GM18526 (cell line): ENCODE measurements around the gene CBARP.

ENCODE experiments used
- POLR2A ChIP-seq: IDR thresholded peaks from 3 replicates; pipeline ENCODE4 v1.6.1; 2011; ENCODE audit not compliant: insufficient read length; ENCODE audit errors: extremely low read depth

Gene CBARP

DNA sequence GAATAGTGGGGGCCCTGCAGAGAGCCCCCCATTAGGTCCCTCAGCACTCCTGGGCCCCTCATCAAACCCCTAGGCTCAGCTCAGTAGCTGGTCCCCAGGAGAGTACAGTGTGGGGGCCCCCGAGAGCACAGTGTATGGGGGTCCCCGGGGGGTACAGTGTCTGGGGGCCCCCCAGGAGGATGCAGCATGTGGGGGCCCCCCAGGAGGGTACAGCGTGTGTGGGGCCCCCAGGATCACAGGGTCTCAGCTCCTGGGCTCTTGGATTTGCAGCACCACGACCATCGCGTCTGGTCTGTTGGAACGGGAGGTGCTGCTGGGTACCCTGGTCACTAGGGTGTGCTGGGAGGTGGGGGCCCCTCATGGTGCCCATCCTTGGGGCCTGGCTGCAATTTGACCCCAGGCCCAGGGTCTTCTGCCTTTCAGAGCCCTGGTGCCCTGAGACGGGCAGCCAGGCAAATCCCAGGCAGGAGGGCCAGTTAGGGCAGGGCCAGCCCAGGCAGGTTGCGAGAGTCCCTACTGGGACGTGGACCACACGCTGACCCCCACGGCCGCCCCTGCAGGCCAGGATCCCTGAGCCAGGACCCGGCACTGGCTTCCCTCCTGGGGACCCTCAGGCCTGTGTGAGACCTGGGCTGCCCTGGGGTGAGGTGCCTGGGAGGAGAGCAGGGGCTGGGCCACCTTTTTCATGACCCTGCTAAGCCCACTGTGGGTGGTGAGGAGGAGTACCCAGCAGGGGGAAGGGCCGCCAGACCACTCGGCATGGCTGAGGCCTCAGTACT, 13.6 kb downstream of the CBARP start:
- TF ChIP-seq POLR2A, result no peak

DNA sequence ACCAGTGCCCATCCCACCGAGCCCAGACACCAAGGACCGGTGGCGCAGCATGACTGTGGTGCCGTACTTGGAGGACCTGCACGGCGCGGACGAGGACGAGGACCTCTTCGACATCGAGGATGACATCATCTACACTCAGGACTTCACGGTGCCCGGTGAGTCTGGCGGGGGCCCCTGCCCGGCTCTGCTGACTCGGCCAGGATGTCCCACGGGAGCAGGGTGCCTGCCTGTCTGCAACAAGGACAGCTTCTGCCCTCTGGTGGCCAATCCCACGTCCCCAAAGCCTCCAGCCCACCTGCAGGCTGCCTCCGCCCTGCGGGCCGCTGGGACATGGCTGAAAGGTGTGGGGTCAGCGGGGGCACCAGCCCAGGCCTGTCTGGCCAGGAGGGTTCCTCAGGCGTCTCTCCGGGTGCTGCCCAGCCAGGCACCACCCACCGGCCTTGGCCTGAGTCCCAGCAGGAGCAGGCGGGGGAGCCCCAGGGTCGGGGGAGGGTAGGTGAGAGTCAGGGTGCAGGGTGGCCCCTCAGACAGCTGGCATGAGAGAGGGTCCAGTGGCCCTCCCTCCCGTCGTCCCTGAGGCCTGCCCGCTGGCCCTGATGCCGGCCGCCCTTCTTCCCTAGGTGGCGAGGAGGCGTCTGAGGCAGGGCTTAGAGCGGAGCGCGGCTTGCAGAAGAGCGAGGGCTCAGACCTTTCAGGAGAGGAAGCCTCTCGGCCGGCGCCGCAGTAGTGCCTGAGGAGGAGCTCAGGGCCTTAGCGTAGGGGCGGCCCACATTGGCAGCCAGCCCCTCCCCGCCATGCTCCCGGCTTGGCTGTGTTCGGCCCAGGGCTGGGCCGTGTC, 14.6 kb downstream of the CBARP start:
- TF ChIP-seq POLR2A, result no peak

DNA sequence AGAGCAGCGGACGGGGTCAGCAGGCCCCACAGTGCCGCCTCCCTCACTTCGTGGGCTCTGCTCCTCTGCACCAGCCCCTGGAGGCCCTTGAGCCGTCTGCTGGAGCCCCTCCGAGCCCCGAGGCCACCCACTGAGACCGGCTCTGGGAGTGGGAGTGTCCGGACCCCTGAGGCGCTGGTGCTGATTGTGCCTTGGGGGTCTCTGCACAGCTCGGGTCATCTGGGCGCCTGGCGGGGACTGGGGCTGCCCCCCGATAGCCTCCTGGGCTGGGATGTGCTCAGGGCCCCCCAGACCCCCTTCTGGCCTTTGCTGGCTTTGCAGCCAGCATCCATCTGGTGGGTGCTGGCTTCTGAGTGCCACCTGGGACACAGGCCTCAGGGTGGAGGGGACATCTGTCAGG, 15.4 kb downstream of the CBARP start:
- no peak for TF ChIP-seq POLR2A

DNA sequence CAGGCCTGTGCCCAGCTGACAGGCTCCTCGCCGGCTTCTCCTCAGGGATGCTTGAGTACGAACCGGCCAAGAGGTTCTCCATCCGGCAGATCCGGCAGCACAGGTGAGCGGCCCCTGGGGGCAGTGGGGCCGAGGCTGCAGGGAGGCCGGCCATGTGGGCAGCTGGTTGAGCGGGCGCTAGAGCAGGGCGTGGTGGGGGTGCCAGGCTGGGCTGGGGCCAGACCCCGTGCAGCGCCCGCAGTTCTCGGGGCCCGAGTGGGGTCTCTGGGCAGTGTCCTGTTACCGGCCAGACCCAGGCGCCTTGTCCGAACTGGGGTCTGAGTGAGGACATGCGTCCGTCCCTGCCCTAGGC, 15.9 kb downstream of the CBARP start:
- TF ChIP-seq POLR2A, result no peak

DNA sequence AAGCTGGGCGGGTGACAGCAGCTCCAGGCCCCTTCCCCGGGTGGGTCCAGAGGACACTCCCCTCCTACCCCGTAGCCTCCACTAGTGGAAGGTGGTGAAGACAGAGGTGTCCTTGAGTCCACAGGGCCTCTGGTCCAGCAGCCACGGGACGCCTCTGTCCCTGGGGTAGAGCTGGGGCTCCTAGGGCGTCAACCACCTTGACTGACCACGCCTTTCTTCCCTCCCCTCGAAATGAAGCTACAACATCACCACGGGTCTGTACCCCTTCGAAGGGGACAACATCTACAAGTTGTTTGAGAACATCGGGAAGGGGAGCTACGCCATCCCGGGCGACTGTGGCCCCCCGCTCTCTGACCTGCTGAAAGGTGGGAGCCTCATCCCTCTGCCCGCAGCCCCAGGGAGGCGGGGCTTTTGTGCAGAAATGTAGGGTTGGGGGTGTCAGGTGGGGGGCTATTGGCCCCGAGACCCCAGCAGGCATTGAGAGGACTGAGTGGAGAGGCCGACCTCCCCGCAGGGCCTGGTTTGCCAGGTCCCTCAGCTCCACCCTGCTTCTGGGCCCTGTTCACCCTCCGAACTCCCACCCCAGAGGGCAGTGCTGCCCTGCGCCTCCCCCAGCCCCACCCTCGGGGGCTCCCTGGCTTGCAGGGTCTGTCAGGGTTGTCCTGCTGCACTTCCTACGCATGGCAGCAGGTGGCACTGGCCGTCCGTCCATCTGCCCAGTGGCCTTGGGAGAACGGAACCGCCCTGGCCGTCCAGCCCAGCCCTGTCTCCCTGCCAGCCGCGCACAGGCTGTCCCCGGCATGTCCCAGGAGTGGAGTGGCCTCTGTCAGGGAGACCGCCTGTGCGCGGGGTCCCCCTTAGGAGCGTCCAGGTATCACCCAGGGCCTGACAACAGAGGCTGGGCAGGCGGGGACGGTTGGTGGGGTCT, 16.6 kb downstream of the CBARP start:
- TF ChIP-seq POLR2A, result no peak

DNA sequence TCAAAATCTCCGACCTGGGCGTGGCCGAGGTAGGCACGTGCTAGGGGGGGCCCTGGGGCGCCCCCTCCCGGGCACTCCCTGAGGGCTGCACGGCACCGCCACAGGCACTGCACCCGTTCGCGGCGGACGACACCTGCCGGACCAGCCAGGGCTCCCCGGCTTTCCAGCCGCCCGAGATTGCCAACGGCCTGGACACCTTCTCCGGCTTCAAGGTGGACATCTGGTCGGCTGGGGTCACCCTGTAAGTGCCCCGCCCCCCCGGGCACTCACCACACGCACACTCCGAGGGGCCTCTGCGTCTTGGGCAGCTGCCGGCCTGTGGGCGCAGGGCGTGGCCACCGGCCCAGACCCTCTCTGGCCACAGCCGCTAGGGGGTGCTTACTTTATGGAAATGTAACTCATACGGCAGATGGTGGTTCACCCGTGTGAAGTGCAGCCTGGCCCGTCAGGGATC, 17.3 kb downstream of the CBARP start:
- no peak for TF ChIP-seq POLR2A

DNA sequence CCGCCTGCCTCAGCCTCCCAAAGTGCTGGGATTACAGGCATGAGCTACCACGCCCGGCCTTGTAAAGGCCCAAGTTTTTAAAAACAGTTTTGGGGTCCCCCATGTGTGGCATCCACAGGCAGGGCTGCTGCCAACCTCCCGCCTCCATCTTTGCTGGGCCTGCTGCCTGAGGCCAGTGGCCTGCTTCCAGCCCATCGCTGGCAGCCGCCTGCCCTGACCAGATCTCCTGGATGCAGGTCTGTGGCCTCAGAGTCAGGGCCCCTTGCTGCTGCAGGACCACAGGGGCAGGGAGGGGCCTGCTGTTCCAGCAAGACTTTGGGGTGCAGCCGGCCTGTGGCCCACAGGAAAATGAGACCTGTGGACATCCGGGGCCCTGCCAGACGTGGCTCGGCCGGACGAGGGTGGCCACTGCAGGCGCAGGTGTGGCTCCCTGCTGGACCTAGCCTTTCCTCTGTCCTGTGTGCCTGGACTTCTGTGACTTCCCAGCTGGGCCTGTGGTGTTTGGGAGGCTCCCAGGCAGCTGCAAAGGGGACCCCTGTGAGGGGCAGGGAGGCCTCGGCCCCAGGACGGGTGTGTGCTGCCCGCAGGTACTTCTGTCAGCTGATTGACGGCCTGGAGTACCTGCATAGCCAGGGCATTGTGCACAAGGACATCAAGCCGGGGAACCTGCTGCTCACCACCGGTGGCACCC, 17.9 kb downstream of the CBARP start:
- no peak for TF ChIP-seq POLR2A

DNA sequence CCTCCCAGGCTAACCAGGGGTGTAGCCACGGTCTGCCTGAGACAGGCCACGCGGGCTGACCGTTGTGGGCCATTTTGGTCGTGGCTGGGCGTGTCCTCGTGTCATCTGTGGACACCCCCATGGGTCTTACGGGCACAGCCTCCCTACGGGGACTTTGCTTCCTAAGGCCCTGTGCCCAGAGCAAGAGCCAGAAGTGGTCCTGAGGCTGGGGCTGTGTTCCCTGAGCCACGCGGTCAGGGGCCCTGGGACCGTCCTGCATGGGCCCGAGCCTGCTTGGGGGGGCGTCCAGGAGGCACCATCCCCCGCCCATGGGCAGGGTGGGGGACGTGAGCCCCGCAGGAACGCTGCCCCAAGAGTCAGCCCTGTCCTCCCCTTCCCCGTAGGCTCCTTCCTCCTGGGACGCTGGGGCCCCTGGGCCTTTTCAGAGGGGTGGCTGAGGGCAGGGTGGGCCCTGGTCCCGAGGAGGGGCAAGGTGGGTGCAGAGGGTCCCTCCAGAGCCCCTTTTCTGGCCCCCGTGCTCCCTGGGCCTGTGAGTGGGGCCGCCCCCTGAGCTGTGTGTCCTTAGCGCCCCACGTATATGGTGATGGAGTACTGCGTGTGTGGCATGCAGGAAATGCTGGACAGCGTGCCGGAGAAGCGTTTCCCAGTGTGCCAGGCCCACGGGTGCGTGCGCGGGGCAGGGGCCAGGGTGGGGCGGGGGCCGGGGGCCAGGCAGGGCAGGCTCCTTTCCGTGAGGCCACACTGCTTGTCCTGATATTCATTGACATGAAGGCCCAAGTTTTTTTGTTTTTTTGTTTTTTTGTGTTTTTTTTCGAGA, 18.8 kb downstream of the CBARP start:
- TF ChIP-seq POLR2A, result no peak

DNA sequence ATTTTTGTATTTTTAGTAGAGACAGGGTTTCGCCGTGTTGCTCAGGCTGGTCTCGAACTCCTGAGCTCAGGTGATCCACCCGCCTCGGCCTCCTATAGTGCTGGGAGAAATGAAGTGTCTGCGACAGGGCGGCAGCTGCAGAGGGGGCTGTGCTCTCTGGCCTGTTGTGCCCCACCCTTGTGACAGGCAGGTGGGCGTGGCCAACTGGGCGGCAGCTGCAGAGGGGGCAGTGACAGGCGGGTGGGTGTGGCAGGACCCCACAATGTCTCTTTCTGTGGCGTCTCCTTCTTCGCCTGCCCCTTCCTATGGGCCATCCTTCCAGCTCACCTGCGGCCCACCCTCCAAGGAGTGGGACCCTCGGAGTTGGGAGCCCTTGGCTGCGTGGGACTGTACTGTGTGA, 20.4 kb downstream of the CBARP start:
- TF ChIP-seq POLR2A, result no peak

DNA sequence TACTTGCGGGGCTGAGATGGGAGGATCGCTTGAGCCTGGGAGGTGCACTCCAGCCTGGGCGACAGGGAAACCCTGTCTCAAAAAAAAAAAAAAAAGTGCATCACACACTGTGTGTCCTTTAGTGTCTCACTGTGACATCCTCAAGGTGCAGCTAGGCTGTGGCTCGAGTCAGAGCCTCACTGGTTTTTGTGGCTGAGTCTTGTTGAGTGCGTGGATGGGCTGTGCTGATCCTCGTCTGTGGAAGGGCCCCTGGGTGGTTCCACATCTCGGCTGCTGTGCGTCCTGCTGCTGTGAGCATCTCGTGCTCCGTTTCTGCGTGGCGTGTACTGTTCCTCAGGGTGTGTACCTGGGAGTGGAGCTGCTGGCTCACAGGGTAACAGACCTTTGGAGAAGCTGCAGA, 21.0 kb downstream of the CBARP start:
- no peak for TF ChIP-seq POLR2A

DNA sequence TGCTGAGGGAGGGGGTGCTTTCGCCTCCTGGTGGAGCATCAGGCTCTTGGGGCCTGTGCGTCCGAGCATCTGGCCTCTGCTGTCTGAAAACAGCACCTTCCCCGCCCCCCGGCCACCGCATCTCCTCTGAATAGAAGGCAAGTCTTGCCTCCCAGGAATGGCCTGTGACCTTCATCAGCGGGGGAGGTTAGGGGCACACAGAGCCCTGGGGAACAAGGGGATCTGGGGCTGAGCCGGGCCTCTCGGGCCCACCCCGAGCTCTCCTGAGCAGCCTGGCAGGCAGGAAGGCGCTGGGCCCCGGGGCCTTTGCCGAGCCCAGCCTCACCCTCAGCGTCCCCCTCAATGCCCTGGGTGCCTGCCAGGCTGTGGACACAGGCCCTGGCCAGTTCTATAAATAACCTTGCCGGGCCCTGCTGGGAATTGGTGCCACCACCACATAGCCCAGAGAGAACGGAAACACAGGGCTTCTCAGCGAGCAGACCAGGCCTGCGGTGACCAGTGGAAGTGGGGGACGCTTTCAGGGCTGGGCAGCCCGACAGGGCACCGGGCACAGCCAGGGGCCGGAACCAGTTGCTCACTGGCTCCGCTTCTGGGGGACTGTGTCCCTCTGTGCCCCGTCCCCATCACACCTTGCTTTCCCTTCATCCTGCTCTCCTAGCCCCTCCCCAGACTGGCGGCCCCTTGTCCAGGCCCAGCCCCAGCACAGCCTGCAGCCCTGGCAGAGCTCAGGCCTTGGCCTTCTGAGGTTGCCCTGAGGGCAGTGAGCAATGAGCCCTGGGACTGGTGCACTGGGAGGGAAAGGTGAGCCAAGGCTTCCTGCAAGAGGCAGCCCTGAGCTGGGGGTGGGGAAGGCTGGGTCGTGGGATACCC, 22.7 kb downstream of the CBARP start:
- no peak for TF ChIP-seq POLR2A

DNA sequence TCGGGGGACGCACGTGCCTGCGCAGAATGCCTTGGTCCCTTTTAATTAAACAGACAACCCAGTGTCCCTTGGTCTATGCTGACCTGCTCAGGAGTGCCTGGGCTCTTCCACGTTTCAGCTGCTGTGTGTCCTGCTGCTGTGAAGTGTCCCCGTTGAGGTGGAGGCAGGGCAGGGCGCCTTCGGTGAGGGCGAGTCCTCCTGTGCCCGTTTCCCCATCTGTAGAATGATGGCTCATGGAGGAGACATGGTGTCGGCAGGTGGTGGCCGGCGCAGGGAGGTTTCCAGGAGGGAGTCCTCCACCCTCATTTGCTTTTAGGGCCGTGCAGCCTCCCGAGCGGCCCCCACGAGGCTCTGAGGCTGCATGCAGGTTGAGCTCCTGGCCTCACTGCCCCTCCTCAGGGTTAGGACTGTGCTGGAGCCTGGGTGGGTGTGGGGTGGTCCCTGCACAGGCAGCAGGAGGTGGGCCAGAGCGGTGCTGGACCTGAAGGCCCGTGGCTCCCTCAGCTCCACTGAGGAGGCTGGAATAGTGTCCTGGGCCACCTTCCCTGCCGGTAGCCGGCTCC, 23.4 kb downstream of the CBARP start:
- no peak for TF ChIP-seq POLR2A
